Caco-2 (cell line): ENCODE data around the gene PRICKLE1. TPM values are rescaled to one million over a fixed set of nuclear protein-coding genes. Genes with fewer than 3 reads are reported as not detected.

Experiments
- BruUV-seq: library from RNA; stranded (reverse); fragments of 400-500 nt; replicated peaks from 2 replicates; lab custom pipeline; 2021; lab: Mats Ljungman, UMichigan
- CTCF ChIA-PET: fragments of 300-600 bp; sonication (Branson Sonifier 250); formaldehyde crosslinking; loops from one replicate; lab custom pipeline; 2022; ENCODE audit warnings: antibody characterized with exemption; lab: Charles Lee
- POLR2A ChIA-PET: fragments of 300-600 bp; sonication (Branson Sonifier 250); formaldehyde crosslinking; loops from one replicate; lab custom pipeline; 2022; ENCODE audit warnings: antibody characterized with exemption; lab: Charles Lee
- DNase-seq, 2 experiments: peaks; one replicate each; pipeline versions ENCODE4 v3.0.0 to v3.0.0-alpha.2; 2020 to 2022
- H3K27me3 ChIP-seq: replicated peaks from 2 replicates; pipeline ENCODE4 v1.6.0; 2011; ENCODE audit warnings: low read length; ENCODE audit not compliant: control insufficient read depth, insufficient read depth
- H3K36me3 ChIP-seq: 2 replicates; pipeline ENCODE4 v1.5.1; 2011; ENCODE audit warnings: low read length; ENCODE audit not compliant: control insufficient read depth, insufficient read depth
- H3K4me1 ChIP-seq: fragments of 250-450 bp; sonication (Bioruptor Pico); 2 replicates; pipeline ENCODE4 v1.5.1; 2020; ENCODE audit warnings: mild to moderate bottlenecking
- H3K4me3 ChIP-seq: 2 replicates; pipeline ENCODE4 v1.5.1; 2011; ENCODE audit warnings: low read depth, mild to moderate bottlenecking, control low read depth, low read length
- H3K9me3 ChIP-seq: fragments of 250-450 bp; sonication (Bioruptor Pico); 2 replicates; pipeline ENCODE4 v1.5.1; 2020; ENCODE audit warnings: mild to moderate bottlenecking, moderate library complexity
- H3K27ac Mint-ChIP-seq: one replicate; pipeline ENCODE4 v1.8.0; 2022; ENCODE audit warnings: mixed read lengths; ENCODE audit not compliant: unreplicated experiment
- H3K27me3 Mint-ChIP-seq: one replicate; pipeline ENCODE4 v1.8.0; 2022; ENCODE audit warnings: mixed read lengths; ENCODE audit not compliant: insufficient read depth, unreplicated experiment
- H3K36me3 Mint-ChIP-seq: one replicate; pipeline ENCODE4 v1.8.0; 2022; ENCODE audit warnings: mild to moderate bottlenecking, mixed read lengths; ENCODE audit not compliant: insufficient read depth, unreplicated experiment
- H3K4me1 Mint-ChIP-seq: one replicate; pipeline ENCODE4 v1.8.0; 2022; ENCODE audit warnings: low read depth, mixed read lengths; ENCODE audit not compliant: unreplicated experiment
- H3K4me3 Mint-ChIP-seq: one replicate; pipeline ENCODE4 v1.8.0; 2022; ENCODE audit warnings: mild to moderate bottlenecking, moderate library complexity, mixed read lengths; ENCODE audit not compliant: unreplicated experiment
- H3K9me3 Mint-ChIP-seq: one replicate; pipeline ENCODE4 v1.8.0; 2022; ENCODE audit warnings: mixed read lengths; ENCODE audit not compliant: unreplicated experiment
- intact Hi-C: fragments of 100-400 bp; cut with micrococcal nuclease; formaldehyde crosslinking; loops from one replicate; pipeline ENCODE4 v1.10.0; 2022; ENCODE audit not compliant: unreplicated experiment
- total RNA-seq: library from RNA; stranded (reverse); gene quantifications from 2 replicates; pipeline ENCODE4 v1.2.3, GENCODE V29; 2022
- TF ChIP-seq, protein P1 (sequence below), 2 experiments: fragments of 200-600 bp in 1 of 2; IDR thresholded peaks; 1 replicate in 1 of 2; 2 replicates in 1 of 2; pipeline versions ENCODE4 v1.5.1 to v1.8.0; 2011 to 2022; ENCODE audit warnings: antibody characterized with exemption in 1 of 2, control low read depth in 1 of 2, inconsistent platforms in 1 of 2, low read depth in 1 of 2, low read length in 1 of 2, mild to moderate bottlenecking in 1 of 2, moderate library complexity in 1 of 2; ENCODE audit not compliant: insufficient read depth in 1 of 2, severe bottlenecking in 1 of 2, unreplicated experiment in 1 of 2

Gene PRICKLE1
- total RNA-seq, 1 experiment from 2014 or later: 4.5 TPM

DNA sequence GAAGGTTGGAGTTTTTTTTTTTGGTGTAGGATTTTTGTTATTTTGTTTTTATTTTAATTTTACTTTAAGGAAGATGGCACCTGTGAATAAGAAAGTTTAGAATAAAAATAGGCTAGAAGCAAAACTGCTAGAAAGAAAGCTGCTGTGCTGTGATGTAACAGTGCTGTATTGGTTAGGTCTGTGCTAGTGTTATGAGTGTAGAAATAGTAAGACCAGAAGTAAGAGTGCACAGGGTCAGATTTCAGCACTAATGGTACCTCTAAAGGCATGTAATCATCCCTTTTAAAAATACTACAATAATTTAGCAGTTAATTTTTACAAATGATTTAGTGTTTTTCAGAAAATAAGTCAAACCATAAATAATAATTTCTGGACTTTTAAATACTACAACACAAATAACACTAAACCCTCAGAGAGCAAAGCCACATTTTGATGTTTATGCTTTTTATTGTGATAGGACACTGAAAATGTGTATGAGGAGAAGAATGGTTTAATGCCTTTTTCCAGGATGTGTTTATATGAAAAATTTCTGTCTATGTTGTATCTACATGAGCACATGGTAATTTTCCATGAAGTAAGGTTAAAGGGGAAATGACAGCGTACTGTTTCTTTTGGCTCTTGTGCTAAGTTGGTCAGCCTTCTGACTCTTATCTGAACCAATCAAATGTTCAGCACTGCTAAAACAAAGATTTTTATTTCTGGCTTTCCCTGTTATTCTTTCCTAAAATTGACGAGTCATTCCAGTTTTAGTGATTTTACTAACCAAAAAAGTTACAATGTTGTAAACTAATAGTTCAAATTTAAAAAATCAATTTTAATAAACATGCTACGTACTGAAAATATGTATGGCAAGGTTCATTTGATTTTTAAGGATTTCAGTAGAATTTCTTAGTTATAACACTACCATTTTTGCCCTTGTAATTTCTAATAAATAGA is 167.4 kb downstream of the PRICKLE1 start:
- no peak for DNase-seq
- no peaks in the 10 kb centered on the region for H3K27me3 Mint-ChIP-seq
- Histone ChIP-seq H3K4me3 (no peak overlapping the region), H3K36me3 (no peaks in the 10 kb centered on the region), H3K9me3 (no peaks in the 10 kb centered on the region; the same call in 1 of the 2 replicates), H3K4me1 (no peaks in the 10 kb centered on the region), H3K27me3 (no peaks in the 10 kb centered on the region)
- no peaks in the 10 kb centered on the region for H3K9me3 Mint-ChIP-seq
- no TSS peak for BruUV-seq
- ChIA-PET CTCF (no interaction called here), POLR2A (no interaction called here)
- no peak overlapping the region for H3K4me3 Mint-ChIP-seq
- H3K27ac Mint-ChIP-seq: no peak overlapping the region
- H3K4me1 Mint-ChIP-seq: peaks cover 10% of the 10 kb centered on the region
- TF ChIP-seq, protein P1, sequence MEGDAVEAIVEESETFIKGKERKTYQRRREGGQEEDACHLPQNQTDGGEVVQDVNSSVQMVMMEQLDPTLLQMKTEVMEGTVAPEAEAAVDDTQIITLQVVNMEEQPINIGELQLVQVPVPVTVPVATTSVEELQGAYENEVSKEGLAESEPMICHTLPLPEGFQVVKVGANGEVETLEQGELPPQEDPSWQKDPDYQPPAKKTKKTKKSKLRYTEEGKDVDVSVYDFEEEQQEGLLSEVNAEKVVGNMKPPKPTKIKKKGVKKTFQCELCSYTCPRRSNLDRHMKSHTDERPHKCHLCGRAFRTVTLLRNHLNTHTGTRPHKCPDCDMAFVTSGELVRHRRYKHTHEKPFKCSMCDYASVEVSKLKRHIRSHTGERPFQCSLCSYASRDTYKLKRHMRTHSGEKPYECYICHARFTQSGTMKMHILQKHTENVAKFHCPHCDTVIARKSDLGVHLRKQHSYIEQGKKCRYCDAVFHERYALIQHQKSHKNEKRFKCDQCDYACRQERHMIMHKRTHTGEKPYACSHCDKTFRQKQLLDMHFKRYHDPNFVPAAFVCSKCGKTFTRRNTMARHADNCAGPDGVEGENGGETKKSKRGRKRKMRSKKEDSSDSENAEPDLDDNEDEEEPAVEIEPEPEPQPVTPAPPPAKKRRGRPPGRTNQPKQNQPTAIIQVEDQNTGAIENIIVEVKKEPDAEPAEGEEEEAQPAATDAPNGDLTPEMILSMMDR (IDR thresholded peaks at IDR 0.05; ENCODE audit: insufficient read depth in 1 of 2, low read depth in 1 of 2, low read length in 1 of 2, severe bottlenecking in 1 of 2, unreplicated experiment in 1 of 2): no peak
- H3K36me3 Mint-ChIP-seq: peaks cover 12% of the 10 kb centered on the region
- intact Hi-C loops: no loop called here

DNA sequence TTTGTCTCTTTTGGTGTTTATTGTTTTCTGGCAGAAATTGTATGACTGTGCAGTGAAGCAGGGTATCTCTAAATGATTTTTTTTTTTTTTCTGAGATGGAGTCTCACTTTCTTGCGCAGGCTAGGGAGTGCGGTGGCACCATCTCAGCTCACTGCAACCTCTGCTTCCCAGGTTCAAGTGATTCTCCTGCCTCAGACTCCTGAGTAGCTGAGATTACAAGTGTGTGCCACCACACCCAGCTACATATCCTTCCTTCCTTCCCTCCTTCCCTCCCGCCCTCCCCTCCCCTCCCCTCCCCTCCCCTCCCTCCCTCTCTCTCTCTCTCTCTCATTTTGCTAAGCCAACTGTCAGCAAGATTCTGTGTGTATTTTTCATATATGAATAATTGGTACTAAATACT is 169.2 kb downstream of the PRICKLE1 start:
- POLR2A ChIA-PET: no interaction called here
- no peaks in the 10 kb centered on the region for H3K9me3 Mint-ChIP-seq
- no peak overlapping the region for H3K27ac Mint-ChIP-seq
- no peak overlapping the region for H3K4me3 Mint-ChIP-seq
- H3K4me1 Mint-ChIP-seq: peaks cover 10% of the 10 kb centered on the region
- Histone ChIP-seq H3K4me3 (no peak overlapping the region), H3K4me1 (no peaks in the 10 kb centered on the region; the same call in 1 of the 2 replicates), H3K36me3 (no peaks in the 10 kb centered on the region), H3K9me3 (no peaks in the 10 kb centered on the region; the same call in 1 of the 2 replicates), H3K27me3 (no peaks in the 10 kb centered on the region)
- DNase-seq: no peak
- no peaks in the 10 kb centered on the region for H3K27me3 Mint-ChIP-seq
- BruUV-seq: no TSS peak
- no peaks in the 10 kb centered on the region for H3K36me3 Mint-ChIP-seq
- TF ChIP-seq, protein P1 (IDR thresholded peaks at IDR 0.05; ENCODE audit: insufficient read depth in 1 of 2, low read depth in 1 of 2, low read length in 1 of 2, severe bottlenecking in 1 of 2, unreplicated experiment in 1 of 2): no peak
- CTCF ChIA-PET: no interaction called here
- intact Hi-C loops: no loop called here

DNA sequence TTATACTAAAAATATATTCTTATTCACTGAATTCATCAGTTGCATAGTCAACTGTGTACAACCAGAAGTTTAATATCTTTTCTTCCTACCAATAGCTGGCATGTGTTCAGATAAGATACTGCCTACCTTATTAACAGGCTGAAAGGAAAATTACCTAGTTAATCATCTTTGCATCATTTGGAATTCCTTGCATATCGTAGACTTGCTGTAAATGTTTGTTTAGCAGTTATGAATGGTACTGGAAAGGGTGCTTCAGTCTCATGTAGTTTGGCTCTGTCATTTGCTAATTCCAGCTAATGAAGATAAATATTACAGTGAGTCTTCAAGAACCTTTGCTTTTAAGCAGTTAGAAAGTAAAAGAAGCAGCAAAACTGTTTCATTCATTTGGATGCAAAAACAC is 179.2 kb downstream of the PRICKLE1 start:
- Mint-ChIP-seq H3K4me3 (no peak overlapping the region), H3K4me1 (peaks cover 16% of the 10 kb centered on the region), H3K27ac (no peak overlapping the region), H3K36me3 (peaks cover 16% of the 10 kb centered on the region), H3K9me3 (no peaks in the 10 kb centered on the region), H3K27me3 (no peaks in the 10 kb centered on the region)
- Histone ChIP-seq H3K36me3 (no peaks in the 10 kb centered on the region), H3K9me3 (no peaks in the 10 kb centered on the region), H3K27me3 (no peaks in the 10 kb centered on the region), H3K4me1 (peaks cover 21% of the 10 kb centered on the region), H3K4me3 (no peak overlapping the region)
- ChIA-PET CTCF (no interaction called here), POLR2A (no interaction called here)
- peak in 1 of 2 experiments; percentile 4 for DNase-seq
- intact Hi-C loops: no loop called here
- no TSS peak for BruUV-seq
- TF ChIP-seq, protein P1 (IDR thresholded peaks at IDR 0.05; ENCODE audit: insufficient read depth in 1 of 2, low read depth in 1 of 2, low read length in 1 of 2, severe bottlenecking in 1 of 2, unreplicated experiment in 1 of 2): no peak
